GM19463 (cell line): ENCODE measurements around the gene TXNDC5.
"Not testable (repeated sequence)": the region's sequence is repeated elsewhere in the genome, so short reads cannot be mapped to it uniquely, and the experiment has no call there.

Source experiments
- ATAC-seq: cut with Tn5 transposase; IDR thresholded peaks from one replicate; pipeline ENCODE4 v1.9.1; 2021; ENCODE audit warnings: mild to moderate bottlenecking, moderate library complexity; ENCODE audit not compliant: unreplicated experiment

Gene TXNDC5

GRCh38 chr6:7914991-7915789, 4.6 kb upstream of the TXNDC5 start:
- no peak for ATAC-seq

- no peak for ATAC-seq
Observed at GRCh38 chr6:7914311-7914710, 3.7 kb upstream of the TXNDC5 start.

GRCh38 chr6:7912736-7913517, 2.3 kb upstream of the TXNDC5 start:
- no peak for ATAC-seq

DNA sequence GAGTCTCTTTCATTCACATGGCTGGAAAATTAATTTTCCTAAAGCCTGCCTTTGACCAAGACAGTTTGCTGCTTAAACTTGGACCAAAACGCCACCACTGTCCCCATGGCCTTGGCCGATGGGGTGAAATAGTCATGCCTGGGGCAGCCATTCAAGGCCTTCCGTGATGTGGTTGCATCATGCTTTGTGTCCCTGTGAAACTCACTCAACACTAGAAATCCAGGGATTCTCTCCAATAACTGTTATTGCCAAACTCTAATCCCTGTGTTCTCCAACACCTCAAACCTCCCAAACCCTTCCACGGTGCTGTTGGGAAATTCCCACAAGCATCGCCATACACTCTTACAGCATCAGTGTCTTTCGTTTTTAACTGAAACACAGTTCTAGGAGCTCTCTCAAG, 1.4 kb upstream of the TXNDC5 start:
- ATAC-seq, result no peak

DNA sequence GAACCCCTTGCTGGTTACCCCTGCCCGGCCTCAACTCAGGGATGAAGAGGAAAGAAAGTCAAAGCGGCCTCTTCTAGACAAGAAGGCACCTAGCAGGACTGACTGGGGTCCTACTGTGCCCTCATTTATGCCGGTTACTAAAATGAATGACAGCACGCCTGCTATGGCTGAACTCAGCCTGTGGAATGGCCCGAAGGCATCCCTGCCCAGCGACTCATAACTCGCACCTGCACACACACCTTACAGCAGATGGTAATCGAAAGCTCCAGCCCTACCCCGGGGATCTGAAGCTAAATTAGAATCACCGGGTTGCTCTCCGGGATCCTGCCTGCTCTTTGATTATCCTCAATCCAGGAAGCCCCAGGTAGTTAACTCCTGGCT, 747 bp upstream of the TXNDC5 start:
- ATAC-seq, result no peak

GRCh38 chr6:7910298-7910653, 312 bp downstream of the TXNDC5 start:
- peak; percentile 10 for ATAC-seq

DNA sequence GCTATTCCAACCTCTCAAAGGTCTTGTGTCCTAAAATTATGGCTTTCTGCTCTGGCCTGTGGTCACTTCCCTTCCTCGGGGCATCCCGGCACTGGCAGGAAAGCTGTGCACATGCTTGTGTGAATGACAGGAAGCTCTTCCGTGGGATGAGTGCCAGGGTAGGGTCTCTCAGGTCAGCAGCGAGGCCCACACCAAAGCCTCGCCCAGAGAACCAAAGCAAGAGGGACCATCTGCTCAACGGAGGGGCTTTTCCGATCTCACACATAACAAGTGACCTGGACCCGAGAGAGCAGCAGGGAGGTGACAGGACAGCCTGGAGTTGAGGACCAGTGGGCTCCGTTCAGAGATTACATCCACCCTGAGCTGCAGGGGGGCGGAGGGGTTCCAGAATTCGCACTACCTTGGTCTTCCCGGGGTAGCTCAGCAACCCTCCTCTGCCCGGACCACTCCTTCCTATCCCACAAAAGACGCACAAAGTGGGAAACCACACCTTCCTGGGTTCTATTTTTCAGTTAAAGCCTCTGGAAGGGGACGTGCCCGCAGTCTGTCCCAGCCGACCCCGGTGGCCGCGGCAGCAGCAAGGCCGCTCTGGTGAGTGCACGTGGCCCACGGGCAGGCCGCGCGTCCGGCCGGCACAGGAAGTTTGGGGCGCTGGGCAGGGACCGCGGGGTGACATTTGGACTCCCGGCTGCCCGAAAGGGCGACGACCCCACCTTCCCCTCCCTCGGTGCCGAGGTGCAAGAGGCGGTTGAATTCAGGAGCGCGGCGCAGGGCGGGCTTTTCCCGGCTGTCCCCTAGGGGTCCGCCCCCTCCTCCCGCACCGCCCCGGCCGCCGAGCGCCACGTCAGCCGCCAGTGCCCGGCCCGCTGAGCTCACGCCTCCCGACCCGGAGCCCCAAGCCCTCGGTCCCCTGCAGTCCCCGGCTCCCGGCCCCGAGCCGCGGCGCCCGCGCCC, 988 bp downstream of the TXNDC5 start:
- peak; percentile 30 for ATAC-seq

- no peak for ATAC-seq
Observed at GRCh38 chr6:7907159-7907558, 3.4 kb downstream of the TXNDC5 start.

DNA sequence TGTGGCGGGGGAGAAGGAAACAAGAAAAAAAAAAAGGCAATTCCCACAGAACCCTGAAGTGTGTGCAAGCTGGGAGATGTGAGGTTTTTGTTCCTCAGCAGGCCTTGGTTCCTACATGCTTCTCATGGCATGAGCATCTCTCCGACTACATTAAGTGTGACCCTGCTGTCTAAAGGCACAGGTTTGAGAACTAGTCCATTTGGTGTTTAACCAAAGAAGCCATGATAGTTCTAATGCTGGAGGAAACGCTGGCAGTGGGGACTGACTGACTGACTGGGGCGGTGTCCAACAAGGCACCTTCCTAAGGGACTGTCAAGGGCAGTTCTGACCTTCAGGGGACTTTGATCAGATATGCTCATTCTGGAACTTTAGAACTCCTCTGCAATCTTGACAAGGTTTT, 3.8 kb downstream of the TXNDC5 start:
- no peak for ATAC-seq

DNA sequence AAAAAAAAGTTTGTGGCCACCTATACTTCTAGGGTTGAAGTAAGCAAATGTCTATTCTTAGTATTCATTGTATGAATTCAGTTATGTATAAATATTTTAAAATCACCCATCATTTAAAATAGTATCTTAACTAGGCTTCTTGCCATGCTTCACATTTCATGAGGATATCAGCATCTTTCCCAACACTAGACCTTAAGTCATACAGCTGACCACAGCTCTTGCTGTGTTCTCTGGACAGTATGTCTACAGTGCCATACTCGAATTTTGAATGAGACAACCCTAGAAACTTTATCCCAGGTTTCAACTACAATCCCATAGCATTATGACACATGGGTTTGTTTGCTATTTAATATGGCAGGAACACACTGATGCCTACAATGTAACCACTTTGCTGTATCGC, 5.2 kb downstream of the TXNDC5 start:
- ATAC-seq, result no peak

DNA sequence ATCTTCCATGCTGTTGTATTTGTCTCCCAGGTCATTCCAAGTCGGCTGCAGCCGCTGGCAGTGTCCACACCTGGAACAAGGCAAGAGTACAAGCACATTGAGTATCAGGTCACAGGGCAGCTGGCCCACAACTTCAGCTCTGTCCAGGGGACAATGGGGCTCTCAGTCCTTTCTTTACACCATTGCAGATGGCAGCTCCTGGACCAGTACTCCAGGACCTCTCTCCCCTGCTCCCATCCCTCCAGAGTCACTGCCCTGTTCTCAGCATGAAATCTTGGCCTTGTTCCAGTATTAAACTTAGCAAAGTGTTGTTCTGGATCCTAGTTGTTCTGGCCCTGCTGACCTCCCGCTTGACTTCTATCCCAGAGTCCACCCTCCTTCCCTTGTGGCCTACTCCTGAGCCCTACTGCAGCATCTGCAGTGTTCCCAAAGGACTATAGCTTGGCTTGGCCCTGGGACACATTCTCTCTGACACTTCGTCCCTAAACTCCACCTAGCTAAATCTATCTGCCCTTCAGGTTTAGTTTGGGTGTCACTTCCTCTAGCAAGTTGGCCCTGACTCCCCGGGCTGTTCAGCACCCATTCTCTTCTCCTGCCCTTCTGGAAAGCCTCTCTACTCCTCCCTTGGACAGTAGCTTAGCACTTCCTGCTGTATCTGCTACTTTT, 5.8 kb downstream of the TXNDC5 start:
- no peak for ATAC-seq

GRCh38 chr6:7903673-7904072, 6.9 kb downstream of the TXNDC5 start:
- no peak for ATAC-seq

GRCh38 chr6:7902867-7903266, 7.7 kb downstream of the TXNDC5 start:
- no peak for ATAC-seq

DNA sequence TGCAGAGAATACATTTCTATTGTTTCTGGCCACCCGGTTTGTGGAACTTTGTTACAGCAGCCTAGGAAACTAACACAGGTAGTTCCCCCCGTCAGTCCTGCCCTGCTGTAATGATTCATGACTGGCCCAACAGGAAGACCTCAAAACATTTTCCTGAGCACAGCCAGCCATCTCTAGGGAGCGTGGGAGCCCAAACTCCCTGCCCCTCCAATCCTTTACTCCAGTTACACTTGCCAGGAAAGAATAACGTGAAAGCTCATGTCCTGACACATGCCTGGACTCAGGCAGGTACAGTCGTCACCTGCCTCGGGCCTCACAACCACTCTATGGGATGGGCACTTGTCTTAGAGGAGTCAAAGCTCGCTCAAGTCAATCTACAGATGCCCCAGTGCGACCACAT, 8.4 kb downstream of the TXNDC5 start:
- no peak for ATAC-seq

DNA sequence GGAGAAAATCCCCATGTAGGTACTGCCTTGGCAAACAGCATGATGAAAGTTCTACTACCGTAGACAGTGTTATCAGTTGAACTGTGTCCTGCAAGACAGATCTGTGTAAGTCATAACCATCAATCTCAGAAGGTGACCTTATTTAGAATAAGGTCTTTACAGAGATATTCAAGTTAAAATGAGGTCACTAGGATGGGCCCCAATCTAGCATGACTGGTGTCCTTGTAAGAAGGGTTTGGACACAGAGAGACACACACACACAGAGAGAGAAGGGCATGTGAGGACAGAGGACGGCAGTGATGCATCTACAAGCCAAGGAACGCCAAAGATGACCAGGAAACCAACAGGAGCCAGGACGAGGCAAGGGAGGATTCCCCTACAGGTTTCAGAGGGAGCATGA, 8.8 kb downstream of the TXNDC5 start:
- ATAC-seq, result no peak

DNA sequence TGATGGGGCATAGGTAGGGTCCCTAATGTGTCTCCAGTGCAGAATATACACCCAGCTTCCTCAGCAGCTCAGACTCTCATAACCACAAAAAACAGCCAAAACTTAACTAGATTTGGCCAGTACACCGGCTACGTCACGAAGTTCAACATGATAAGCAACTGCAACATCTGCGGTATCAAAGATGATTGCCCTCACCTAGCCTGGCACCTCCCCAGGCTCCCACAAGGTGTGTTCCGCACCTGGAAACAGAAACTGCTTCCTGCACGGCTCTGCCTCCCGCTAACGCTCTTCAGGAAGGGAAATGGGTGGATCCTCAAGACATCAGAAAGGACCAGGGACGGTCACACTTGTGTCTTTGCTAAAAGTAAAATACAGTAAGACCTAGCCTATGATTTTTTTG, 9.5 kb downstream of the TXNDC5 start:
- no peak for ATAC-seq

DNA sequence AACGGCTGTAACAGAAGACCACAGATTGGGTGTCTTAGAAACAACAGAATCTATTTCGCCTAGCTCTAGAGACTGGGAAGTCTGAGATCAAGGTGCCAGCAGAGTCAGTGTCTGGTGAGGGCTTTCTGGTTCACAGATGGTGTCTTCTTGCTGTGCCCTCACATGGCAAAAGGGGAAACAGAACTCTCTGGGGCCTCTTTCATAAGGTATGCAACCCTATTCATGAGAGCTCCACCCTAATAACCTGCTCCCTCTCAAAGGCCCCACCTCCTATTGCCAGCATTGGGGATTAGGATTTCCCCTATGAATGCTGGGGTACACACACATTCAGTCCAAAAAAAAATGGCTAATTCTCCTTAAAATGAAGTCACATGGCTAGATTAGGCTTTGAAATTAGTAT, 10.0 kb downstream of the TXNDC5 start:
- ATAC-seq, result no peak

- ATAC-seq, result no peak
Observed at GRCh38 chr6:7899889-7900213, 10.7 kb downstream of the TXNDC5 start.

DNA sequence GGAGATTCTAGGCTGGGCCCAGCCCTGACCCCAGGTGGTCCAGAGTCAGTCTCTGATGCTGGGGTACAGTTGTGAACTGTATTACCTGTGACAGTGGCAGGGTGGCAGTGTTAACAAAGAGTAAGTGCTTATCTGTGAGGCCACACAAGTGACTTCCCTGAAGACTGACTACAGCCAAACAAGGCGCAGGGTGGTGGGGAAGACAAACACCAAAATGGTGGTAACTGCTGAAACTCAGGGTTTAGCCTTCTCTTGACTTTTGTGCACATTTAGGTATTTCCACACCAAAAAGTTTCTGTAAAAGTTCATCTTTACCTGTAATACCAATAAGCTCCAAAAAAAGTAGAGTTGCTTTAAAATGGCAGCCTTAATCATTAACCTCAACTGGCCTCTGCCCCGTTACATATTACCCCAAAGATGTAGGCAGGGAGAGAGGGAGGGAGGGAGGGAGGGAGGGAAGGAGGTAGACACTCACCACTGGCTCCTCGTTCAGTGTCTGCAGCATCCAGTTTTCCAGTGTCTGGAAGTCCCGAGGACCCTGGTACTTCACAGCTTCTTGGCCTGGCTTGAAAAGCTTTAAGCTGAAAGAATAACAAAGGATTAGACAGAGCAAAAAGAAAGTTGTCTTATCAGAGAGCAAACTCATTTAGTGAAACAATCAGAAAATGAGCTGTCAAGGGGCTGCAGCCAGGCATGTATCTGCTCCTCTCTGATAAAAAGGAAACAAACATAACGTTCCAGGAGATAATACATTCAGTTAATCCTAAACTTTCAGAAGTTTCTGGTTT, 11.3 kb downstream of the TXNDC5 start:
- peak; percentile 56 for ATAC-seq

DNA sequence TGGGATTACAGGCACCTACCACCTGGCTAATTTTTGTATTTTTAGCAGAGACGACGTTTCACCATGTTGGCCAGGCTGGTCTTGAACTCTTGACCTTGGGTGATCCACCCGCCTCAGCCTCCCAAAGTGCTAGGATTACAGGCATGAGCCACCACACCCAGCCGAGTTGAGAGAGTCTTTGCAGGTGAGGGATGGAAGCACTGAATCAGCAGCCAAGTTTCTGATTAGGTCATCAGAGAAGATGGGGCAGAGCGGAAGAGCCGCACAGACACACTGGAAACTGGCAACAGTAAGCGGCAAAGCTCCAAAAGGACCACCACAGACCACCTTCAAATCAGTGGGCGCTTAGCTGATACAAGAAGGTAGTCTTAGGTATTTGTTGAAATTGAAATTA, 12.4 kb downstream of the TXNDC5 start:
- not testable (repeated sequence) for ATAC-seq
